Activated CD8-positive, alpha-beta memory T cell treated with anti-CD3 and anti-CD28 coated beads for 36 hours (primary cell): ENCODE data around the gene ABAT. TPM values are rescaled to one million over a fixed set of nuclear protein-coding genes. Genes with fewer than 3 reads are reported as not detected.

Experiments used
- CTCF ChIA-PET: fragments of 350-600 bp; sonication (Branson Sonifier 250); formaldehyde crosslinking; loops from one replicate; lab custom pipeline; 2021; ENCODE audit warnings: antibody characterized with exemption; lab: Charles Lee
- POLR2A ChIA-PET: fragments of 350-600 bp; sonication (Branson Sonifier 250); formaldehyde crosslinking; loops from one replicate; lab custom pipeline; 2021; ENCODE audit warnings: antibody characterized with exemption; lab: Charles Lee
- total RNA-seq, 2 experiments: library from RNA; stranded (reverse); gene quantifications; one replicate each; pipeline ENCODE4 v1.2.3, GENCODE V29; 2021

The ABAT gene
- total RNA-seq, 2 experiments from 2014 or later: 9.8 to 10.7 TPM

DNA sequence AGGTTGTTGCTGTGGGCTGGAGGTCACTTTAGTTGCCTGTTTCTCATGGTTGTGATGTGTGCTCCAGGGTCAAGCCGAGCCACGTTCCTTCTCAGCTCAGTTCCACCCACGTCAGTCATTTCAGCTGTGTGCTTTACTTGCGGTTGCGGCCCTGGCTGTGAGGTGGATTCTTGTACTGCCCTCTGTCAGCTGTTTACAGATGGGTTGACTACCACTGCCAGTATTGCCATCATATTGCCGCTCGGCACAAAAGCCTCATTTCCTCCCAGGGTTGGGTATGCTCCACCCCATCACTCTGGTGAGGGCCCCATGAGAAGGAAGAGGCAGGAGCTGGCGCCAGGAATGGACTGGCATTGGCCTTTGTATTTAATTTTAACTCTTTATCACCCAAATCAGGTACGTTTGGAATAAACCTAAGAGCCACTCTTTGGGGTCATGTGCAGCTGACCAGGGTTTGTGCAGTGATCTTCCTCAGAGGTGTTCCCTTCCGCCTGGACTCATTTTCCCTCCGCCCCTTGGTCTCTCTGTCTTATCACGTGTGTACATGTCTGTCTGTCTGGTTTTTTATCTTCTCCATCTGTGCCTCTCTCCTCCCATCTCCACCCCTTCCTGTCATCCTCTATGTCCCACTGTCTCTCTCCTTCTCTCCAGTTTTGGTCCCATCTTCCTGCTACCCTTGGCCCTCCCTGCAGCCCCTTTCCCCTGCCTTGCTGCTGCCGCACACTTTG, 27.9 kb upstream of the ABAT start:
- POLR2A ChIA-PET: no interaction called here
- CTCF ChIA-PET: interaction anchor here (0.6 kb wide), 1 partner anchor 49 kb away, joined by 3 read pairs; no protein-coding TSS in a partner anchor

DNA sequence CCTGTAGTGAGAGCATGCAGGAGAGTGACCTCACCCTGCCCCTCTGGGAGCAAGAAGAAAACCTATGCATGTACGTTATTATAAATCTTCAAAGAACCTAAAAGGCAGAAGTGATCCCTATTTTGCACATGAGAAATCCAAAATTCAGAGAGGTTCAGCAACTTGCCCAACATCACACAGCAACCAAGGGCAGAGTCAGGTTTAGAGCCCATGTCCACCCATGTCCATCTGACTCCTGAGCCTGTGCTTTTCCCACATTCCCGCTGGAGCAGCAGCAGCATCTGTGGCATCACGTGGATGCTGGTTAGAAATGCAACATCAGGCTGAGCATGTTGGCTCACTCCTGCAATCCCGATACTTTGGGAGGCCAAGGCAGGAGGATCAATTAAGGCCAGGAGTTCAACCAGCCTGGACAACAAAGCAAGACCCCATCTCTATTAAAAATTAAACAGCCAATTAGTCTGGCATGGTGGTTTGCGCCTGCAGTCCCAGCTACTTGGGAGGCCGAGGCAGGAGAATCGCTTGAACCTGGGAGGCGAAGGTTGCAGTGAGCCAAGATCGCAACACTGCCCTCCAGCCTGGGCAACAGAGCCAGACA, 26.6 kb upstream of the ABAT start:
- ChIA-PET CTCF (no interaction called here), POLR2A (no interaction called here)

DNA sequence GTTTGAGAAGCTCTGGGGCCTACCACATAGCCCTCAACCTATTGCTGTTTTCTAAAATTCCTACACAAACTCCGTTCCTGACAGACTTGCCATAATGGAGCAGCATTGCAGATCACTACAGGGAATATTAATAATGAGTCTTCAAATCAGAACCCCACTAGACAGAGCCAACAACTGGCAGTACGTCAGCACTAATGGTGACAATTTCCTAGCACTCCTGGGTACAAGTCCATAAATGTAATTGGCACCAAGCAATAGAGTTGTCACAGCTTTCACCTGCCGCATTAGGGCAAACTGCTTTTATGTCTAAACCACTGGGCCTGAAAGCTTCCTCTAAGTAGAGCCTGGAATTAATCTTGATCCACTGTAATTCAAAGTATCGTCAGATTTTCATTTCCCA, 25.5 kb upstream of the ABAT start:
- CTCF ChIA-PET: no interaction called here
- POLR2A ChIA-PET: no interaction called here

GRCh38 chr16:8649829-8650554, 24.4 kb upstream of the ABAT start:
- ChIA-PET POLR2A (no interaction called here), CTCF (interaction anchor here (0.6 kb wide), 1 partner anchor 352 kb away, joined by 3 read pairs; no protein-coding TSS in a partner anchor)

- ChIA-PET POLR2A (interaction anchor here (0.7 kb wide), 1 partner anchor 104 kb away, joined by 8 read pairs; no protein-coding TSS in a partner anchor), CTCF (interaction anchor here (0.7 to 1.1 kb wide), 2 partner anchors 35 to 56 kb away, joined by 3 to 4 read pairs; no protein-coding TSS in a partner anchor)
Measured at GRCh38 chr16:8651958-8652357, 22.5 kb upstream of the ABAT start.

GRCh38 chr16:8655184-8655717, 19.2 kb upstream of the ABAT start:
- POLR2A ChIA-PET: interaction anchor here (0.6 kb wide), 1 partner anchor 17 kb away, joined by 5 read pairs; no protein-coding TSS in a partner anchor

DNA sequence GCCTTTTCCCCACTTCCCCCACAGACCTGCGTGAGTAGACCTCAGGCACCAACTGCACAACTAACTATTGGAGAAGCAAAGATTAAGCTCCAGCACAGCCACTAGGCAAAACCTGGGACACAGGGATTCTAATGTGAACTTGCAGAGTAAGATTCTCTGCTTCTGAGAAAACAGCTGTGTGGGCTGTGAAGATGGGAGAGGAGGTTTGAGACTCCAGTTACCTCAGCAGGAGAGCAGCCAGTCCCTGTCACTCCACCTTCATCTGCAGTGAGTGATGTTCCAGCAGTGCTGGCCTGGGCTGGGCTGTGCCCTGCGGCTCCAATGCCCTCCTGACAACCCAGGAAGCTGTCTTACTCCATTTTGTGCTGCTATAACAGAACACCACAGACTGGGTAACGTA, 18.0 kb upstream of the ABAT start:
- ChIA-PET POLR2A (no interaction called here), CTCF (interaction anchor here (1.3 to 3.3 kb wide), 2 partner anchors 88 to 225 kb away, joined by 5 to 17 read pairs; partner anchors contain the start of gene LITAFD)

More at GRCh38 chr16:8655184-8655717, 19.2 kb upstream of the ABAT start:
- CTCF ChIA-PET: interaction anchor here (1.1 to 3.3 kb wide), 3 partner anchors 30 to 214 kb away, joined by 3 to 17 read pairs (median 3); partner anchors contain the start of gene CARHSP1

GRCh38 chr16:8660841-8661301, 13.5 kb upstream of the ABAT start:
- ChIA-PET CTCF (interaction anchor here (0.6 to 2.7 kb wide), 6 partner anchors 10 to 230 kb away, joined by 3 to 9 read pairs (median 5); partner anchors contain the start of genes PMM2 and TMEM186), POLR2A (interaction anchor here (0.6 kb wide), 1 partner anchor 191 kb away, joined by 6 read pairs; no protein-coding TSS in a partner anchor)

DNA sequence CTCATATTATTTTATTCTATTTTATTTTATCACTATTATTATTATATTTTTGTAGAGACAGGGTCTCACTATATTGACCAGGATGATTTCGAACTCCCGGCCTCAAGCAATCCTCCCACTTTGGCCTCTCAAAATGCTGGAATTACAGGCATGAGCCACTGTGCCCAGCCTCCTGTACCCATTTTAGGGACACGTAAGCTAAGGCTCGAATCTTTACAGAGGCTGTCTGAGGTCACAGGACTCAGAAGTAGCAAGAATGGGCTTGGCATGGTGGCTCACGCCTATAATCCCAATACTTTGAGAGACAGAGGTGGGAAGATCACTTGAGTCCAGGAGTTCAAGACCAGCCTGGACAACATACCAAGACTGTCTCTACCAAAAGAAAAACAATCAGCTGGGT, 12.7 kb upstream of the ABAT start:
- CTCF ChIA-PET: interaction anchor here (1.4 to 2.7 kb wide), 4 partner anchors 9 to 219 kb away, joined by 4 to 9 read pairs (median 6); partner anchors contain the start of genes PMM2 and TMEM186

DNA sequence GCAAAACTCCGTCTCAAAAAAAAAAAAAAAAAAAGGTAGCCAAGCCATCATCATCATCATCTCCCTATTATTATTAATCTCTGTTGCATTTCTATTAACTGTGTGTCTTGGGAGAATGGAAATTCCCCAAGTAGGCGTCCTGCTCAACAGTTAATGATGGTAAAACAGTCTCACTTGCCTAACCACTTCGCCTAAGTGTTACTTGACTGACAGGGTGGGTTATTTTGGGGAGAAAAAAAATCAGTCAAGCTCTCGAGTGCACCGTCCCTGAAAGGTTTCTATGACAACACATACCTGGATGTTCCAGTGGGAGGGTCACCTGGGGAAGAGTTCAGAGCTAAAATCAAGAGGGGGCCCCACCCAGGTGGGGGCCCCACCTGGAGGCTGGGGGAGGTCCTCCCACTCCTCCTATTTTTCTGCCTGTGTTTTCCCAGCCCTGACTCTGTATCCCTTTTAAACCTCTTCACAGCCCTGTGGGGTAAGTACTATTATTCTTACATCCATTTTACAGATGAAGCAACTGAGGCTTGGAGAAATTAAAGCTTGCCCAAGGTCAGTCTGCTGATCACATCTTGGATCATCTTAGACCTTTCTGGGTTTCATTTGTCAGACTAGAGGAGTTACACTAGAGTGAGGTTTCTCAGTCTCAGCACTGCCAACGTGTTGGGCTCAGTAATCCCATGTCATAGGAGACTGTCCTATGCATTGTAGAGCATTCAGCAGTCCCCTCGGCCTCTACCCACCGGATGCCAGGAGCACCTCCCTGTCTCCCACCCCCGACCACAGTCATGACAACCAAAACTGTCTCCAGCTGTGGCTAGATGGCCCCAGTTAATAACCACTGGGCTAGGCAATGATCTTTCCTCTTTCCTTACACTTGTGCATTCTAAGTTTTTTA, 11.0 kb upstream of the ABAT start:
- ChIA-PET POLR2A (no interaction called here), CTCF (interaction anchor here (2.1 kb wide), 1 partner anchor 217 kb away, joined by 6 read pairs; no protein-coding TSS in a partner anchor)

More for the DNA sequence above, 12.7 kb upstream of the ABAT start:
- POLR2A ChIA-PET: no interaction called here

- ChIA-PET CTCF (no interaction called here), POLR2A (no interaction called here)
Measured at GRCh38 chr16:8665529-8665928, 8.9 kb upstream of the ABAT start.

GRCh38 chr16:8667492-8667891, 6.9 kb upstream of the ABAT start:
- ChIA-PET CTCF (no interaction called here), POLR2A (no interaction called here)

DNA sequence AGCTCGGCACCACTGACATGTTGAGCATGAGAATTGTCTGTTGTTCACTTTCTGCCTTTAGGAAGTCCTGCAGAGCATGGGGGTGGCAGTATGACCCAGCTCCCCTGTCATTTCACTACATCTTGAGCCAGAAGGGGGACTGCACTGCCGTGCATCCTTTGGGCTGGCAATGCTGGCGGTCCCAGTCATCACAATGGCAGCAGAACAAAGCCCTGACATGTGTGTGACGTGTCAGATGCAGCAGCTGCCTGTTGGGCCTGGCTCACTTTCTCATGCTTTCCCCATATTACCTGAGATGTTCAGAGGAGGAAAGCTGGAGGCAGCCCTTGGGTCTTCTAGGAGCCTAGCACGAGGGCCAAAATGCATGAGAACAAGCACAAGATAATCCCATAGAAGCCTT, 6.3 kb upstream of the ABAT start:
- POLR2A ChIA-PET: no interaction called here
- CTCF ChIA-PET: no interaction called here

GRCh38 chr16:8669481-8669880, 4.9 kb upstream of the ABAT start:
- ChIA-PET POLR2A (interaction anchor here (0.6 kb wide), 1 partner anchor 86 kb away, joined by 3 read pairs; no protein-coding TSS in a partner anchor), CTCF (interaction anchor here (2.3 kb wide), 1 partner anchor 9 kb away, joined by 6 read pairs; no protein-coding TSS in a partner anchor)

GRCh38 chr16:8670014-8670560, 4.3 kb upstream of the ABAT start:
- ChIA-PET CTCF (interaction anchor here (1.2 to 2.3 kb wide), 2 partner anchors 9 to 122 kb away, joined by 3 to 6 read pairs; no protein-coding TSS in a partner anchor), POLR2A (no interaction called here)

GRCh38 chr16:8673611-8674412, 605 bp upstream of the ABAT start:
- CTCF ChIA-PET: interaction anchor here (0.9 to 1.2 kb wide), 2 partner anchors 16 to 206 kb away, joined by 3 read pairs; no protein-coding TSS in a partner anchor
- POLR2A ChIA-PET: no interaction called here
